GM19395 (cell line): ENCODE results near the gene C6orf120.

Source experiments
- ATAC-seq: cut with Tn5 transposase; IDR thresholded peaks from one replicate; pipeline ENCODE4 v1.9.1; 2021; ENCODE audit warnings: mild to moderate bottlenecking, moderate library complexity; ENCODE audit not compliant: unreplicated experiment

Gene C6orf120

GRCh38 chr6:169701954-169702839 lies at the start of gene C6orf120, which contains the start of gene WDR27:
Gene C6orf120, plus strand, starts transcription at chr6:169702126. Its CDS starts 334 bp downstream, at chr6:169702460.
Gene WDR27, minus strand, starts transcription at chr6:169702029. Its CDS starts 13,024 bp downstream, at chr6:169689005.
- peak; percentile 94 for ATAC-seq

GRCh38 chr6:169652896-169653295 lies 49.0 kb upstream of the C6orf120 start:
- ATAC-seq: no peak

DNA sequence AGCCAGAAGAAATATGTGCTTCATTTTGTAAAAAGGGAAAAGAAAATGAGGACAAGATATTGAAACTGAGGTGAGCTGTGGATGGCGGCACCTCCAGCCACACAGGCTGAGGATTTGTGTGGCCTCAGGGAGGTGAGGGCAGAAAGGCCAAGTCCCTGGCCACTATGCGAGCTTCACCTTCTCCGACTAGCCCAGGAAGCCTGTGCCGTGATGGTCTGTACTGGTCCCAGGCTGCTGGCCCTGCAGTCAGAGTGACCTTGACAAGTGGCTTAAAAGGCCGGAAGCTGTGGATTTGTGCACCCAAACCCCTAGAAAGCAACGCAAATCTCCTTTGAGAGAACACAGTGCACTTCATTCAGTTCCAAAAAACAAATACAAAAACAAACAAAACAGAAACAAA lies 48.2 kb upstream of the C6orf120 start:
- ATAC-seq: no peak

GRCh38 chr6:169654598-169655391 lies 47.1 kb upstream of the C6orf120 start:
- ATAC-seq: peak; percentile 93

GRCh38 chr6:169656546-169657283 lies 45.2 kb upstream of the C6orf120 start:
- no peak for ATAC-seq

DNA sequence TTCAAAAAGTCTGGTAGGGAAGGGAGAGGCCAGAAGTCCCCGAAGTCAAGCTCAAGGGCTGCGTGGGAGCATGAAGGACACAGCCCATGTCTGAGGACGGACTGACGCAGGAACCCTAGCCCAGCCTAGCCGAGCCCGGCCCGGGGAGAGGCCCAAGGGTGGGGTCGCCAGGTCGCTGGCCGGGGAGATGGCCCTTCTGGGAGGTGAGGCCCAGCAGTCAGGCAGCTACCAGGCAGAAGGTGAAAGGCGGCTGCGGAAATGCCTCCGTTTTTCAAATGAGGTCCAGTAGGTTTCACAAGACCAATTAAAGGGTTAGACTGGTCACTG lies 44.7 kb upstream of the C6orf120 start:
- no peak for ATAC-seq

GRCh38 chr6:169659820-169660610 lies 41.9 kb upstream of the C6orf120 start:
- ATAC-seq: no peak

GRCh38 chr6:169660751-169661390 lies 41.1 kb upstream of the C6orf120 start:
- ATAC-seq: no peak

DNA sequence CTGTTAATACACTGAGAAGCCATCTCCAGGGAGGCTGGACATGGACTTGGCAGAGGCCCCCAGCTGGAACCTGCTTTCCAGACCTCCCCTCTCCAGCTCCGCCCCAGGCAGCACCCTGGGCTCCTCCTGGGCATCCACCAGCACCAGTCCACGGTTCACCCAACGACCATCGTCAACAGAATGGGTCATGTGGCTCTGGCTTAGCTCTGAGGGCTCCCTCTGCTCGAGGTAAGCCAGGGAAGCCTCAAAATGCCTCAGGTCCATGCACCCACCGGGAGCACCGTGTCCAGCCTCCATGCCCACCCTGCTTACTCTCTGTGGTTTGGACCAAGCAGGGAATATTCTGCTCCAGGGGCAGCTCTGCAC lies 40.6 kb upstream of the C6orf120 start:
- no peak for ATAC-seq

- no peak for ATAC-seq
These were observed 38.5 kb upstream of the C6orf120 start for GRCh38 chr6:169663468-169663867.

DNA sequence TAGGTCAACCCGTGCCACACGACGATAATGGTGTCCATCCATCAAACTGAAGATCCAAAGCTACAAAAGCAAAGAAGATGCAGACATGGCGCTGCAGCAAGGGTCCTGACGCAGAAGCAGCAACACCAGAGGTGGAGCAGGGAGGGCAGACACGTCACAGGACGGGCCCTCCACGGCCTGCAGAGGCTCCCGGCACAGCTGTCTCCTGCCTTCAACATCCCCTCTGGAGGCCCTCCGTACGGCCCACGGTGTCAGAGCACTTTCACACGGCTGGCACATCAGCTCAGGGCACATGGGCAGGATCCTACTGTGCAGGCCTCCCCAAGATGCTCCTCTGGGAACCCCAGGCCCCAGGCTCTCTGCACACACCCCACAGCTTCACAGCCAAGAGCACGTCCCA lies 37.7 kb upstream of the C6orf120 start:
- no peak for ATAC-seq

- no peak for ATAC-seq
These were observed 36.6 kb upstream of the C6orf120 start for GRCh38 chr6:169665289-169665688.

DNA sequence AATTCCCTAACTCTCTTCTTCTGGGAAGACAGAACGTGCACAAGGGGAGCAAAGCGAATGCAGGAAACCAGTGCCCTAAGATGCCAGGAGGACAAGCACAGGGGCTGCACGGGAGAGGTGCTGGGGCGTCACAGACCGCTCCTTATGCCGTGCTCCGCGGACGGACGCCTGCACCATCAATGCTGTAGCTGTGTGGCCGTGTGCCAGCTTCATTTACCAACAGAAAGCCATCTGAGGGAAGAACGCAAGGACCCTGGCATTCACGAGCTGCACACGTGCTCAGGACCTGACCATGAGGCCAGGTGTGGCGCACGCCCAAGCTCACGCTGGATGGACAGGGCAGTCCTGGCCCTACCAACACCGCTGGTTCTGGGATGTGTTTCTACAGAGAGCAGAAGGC lies 35.5 kb upstream of the C6orf120 start:
- no peak for ATAC-seq

DNA sequence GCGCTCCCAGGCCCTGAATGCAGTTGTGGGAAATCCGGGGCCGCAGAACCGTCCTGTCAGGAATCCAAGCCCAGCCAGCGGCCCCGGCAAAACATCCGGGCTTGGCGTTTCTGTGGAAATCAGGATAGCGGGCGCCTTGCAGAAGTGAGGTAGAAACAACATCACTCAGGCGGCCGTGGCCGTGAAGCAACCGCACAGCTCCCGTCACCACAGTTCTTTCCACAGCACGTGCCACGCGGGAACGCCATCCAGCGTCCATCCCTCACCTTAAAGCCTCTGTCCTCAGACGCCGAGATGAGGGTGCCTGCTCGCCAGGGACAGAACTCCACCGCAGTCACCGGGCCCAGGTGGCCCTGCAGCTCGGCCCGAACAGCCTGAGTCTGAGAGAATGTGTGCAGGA lies 34.2 kb upstream of the C6orf120 start:
- no peak for ATAC-seq

DNA sequence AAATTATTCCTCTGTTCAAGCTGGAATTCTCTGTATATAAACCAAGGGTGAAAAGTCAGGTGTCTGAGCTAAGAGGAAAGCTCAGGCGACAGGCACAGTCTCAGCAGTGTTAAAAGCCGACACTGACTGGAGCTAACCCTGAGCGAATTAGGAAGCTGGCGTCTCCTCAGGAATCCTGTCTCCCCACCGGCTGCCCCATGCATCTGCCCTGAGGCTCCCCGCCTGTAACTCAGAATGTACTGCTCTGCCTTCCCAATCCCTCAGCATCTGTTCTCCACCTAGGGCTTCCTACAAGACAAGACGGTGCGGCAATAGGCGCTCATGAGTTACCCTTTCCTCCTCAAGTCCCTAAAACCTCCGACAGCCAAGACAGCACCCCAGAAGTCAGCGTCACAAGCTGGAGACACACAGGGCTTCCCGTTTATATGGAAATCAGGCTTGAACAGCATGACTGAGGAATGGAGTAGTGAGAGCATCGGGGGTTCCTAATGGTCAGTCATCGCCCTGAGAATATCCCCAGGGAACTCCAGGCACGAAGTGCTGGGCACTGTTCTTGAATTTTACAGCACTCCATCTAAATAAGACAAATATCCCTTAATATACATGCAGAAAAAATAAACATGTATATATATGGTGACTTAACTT lies 33.6 kb upstream of the C6orf120 start:
- no peak for ATAC-seq

GRCh38 chr6:169669147-169669546 lies 32.8 kb upstream of the C6orf120 start:
- ATAC-seq: no peak

- ATAC-seq: no peak
These were observed 32.0 kb upstream of the C6orf120 start for GRCh38 chr6:169669889-169670288.

DNA sequence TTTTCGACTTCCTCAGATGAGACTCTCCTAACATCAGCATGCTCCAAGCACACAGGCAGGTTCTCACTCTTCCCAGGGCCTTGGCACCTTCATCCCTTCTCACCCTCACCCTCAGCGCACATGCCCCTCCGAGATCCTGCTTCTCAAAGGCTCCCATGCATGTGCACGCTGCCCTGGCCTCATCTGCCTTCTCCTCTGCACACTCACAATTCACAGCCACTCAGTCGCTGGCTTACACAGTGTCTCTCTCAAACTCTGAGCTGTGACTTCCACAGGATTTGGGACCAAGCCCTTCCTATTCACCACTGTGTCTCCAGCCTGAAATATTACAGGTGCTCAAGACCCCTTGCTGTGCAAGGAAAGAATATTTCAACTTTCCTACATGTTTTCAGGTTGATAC lies 30.4 kb upstream of the C6orf120 start:
- ATAC-seq: no peak

DNA sequence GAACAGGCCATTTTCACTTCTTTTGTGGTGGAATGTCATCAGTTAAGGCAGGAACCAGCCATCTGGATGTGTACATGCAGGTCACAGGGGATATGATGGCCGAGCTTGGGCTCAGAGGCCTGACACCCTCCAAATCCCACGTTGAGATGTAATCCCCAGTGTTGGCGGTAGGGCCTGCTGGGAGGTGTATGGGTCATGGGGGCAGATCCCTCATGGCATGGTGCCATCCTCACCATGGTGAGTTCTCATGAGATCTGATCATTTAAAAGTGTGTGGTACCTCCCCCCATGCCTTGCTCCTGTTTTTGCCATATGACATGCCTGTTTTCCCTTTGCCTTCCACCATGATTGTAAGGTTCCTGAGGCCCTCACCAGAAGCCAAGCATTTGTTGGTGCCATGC lies 26.9 kb upstream of the C6orf120 start:
- no peak for ATAC-seq

DNA sequence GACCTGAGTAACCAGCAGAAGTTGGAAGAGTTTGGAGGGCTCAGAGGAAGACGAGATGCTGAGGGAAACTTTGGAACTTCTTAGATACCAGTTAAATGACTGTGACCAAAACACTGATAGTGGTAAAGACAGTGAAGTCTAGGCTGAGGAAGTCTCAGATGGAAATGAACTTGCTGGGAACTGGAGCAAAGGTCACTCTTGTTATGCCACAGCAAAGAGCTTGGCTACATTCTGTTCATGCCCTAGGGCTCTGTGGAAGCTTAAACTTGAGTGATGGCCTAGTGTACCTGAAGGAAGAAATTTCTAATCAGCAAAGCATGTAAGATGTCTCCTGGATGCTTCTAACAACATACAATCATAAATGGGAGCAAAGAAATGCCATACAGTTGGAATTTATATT lies 24.8 kb upstream of the C6orf120 start:
- no peak for ATAC-seq
